Activated CD4-positive, alpha-beta T cell treated with anti-CD3 and anti-CD28 coated beads, Interleukin-2, amount 10 ng/mL, durations not matched to agents 7 days and 5 days (primary cell): ENCODE measurements around the gene TRIM7. TPM values are rescaled to one million over a fixed set of nuclear protein-coding genes. Genes with fewer than 3 reads are reported as not detected.

Experiments
- CTCF ChIA-PET: fragments of 350-600 bp; sonication (Branson Sonifier 250); formaldehyde crosslinking; loops from one replicate; lab custom pipeline; 2021; ENCODE audit warnings: antibody characterized with exemption; lab: Charles Lee
- POLR2A ChIA-PET: fragments of 350-600 bp; sonication (Branson Sonifier 250); formaldehyde crosslinking; loops from one replicate; lab custom pipeline; 2021; ENCODE audit warnings: antibody characterized with exemption; lab: Charles Lee
- DNase-seq: peaks from one replicate; pipeline ENCODE4 v3.0.0-alpha.2; 2020
- H3K27ac Mint-ChIP-seq: one replicate; pipeline ENCODE4 v1.8.0; 2021; ENCODE audit warnings: mild to moderate bottlenecking, moderate library complexity, mixed read lengths
- H3K27me3 Mint-ChIP-seq: one replicate; pipeline ENCODE4 v1.8.0; 2021; ENCODE audit warnings: mixed read lengths
- H3K36me3 Mint-ChIP-seq: one replicate; pipeline ENCODE4 v1.8.0; 2021; ENCODE audit warnings: low read depth, mixed read lengths
- H3K4me1 Mint-ChIP-seq: one replicate; pipeline ENCODE4 v1.8.0; 2021; ENCODE audit warnings: mixed read lengths
- H3K4me3 Mint-ChIP-seq: one replicate; pipeline ENCODE4 v1.8.0; 2021; ENCODE audit warnings: mild to moderate bottlenecking, moderate library complexity, mixed read lengths
- H3K9me3 Mint-ChIP-seq: one replicate; pipeline ENCODE4 v1.8.0; 2021; ENCODE audit warnings: mixed read lengths
- total RNA-seq, 2 experiments: library from RNA; stranded (reverse); gene quantifications; one replicate each; pipeline ENCODE4 v1.2.3, GENCODE V29; 2021

Gene TRIM7
- total RNA-seq = under 1 TPM; 0.29 to 0.84 TPM

- H3K4me3 Mint-ChIP-seq = peak within 1 kb of the TSS; percentile 75
- CTCF ChIA-PET = interaction anchor here (1.0 to 8.7 kb wide), 6 partner anchors 10 to 34 kb away, joined by 3 to 90 read pairs (median 10); no protein-coding TSS in a partner anchor
- no peak for DNase-seq
- H3K27ac Mint-ChIP-seq = peak within 1 kb of the TSS; percentile 79
- H3K36me3 Mint-ChIP-seq = no peaks in the 10 kb centered on the region
- peaks cover 34% of the 10 kb centered on the region for H3K4me1 Mint-ChIP-seq
- H3K9me3 Mint-ChIP-seq = no peaks in the 10 kb centered on the region
- peaks cover 48% of the 10 kb centered on the region for H3K27me3 Mint-ChIP-seq
- POLR2A ChIA-PET = no interaction called here
These were observed at the start of gene TRIM7 for GRCh38 chr5:181204826-181205760. Gene TRIM7 (minus strand): TSS chr5:181205196. CDS start chr5:181205110, 86 bp downstream.

GRCh38 chr5:181248277-181248676 is 43.3 kb upstream of the TRIM7 start:
- no peaks in the 10 kb centered on the region for H3K27me3 Mint-ChIP-seq
- peaks cover 72% of the 10 kb centered on the region for H3K4me1 Mint-ChIP-seq

GRCh38 chr5:181246276-181247049 is 41.5 kb upstream of the TRIM7 start:
- Mint-ChIP-seq H3K4me1 (peaks cover 70% of the 10 kb centered on the region), H3K9me3 (no peaks in the 10 kb centered on the region), H3K4me3 (peak overlapping the region; percentile 98), H3K36me3 (peaks cover 47% of the 10 kb centered on the region), H3K27me3 (no peaks in the 10 kb centered on the region), H3K27ac (peak overlapping the region; percentile 94)
- POLR2A ChIA-PET = no interaction called here
- CTCF ChIA-PET = interaction anchor here (1.1 to 1.4 kb wide), 3 partner anchors 14 to 24 kb away, joined by 3 to 4 read pairs (median 3); partner anchors contain the start of gene TRIM52
- peak; percentile 75 for DNase-seq

More at GRCh38 chr5:181248277-181248676, 43.3 kb upstream of the TRIM7 start:
- Mint-ChIP-seq H3K9me3 (no peaks in the 10 kb centered on the region), H3K36me3 (peaks cover 32% of the 10 kb centered on the region), H3K4me3 (peak overlapping the region; percentile 98), H3K27ac (peak overlapping the region; percentile 94)
- CTCF ChIA-PET = interaction anchor here (0.9 kb wide), 1 partner anchor 64 kb away, joined by 3 read pairs; no protein-coding TSS in a partner anchor
- no peak for DNase-seq
- POLR2A ChIA-PET = no interaction called here

GRCh38 chr5:181245427-181246275 is 40.7 kb upstream of the TRIM7 start:
- POLR2A ChIA-PET = no interaction called here
- CTCF ChIA-PET = interaction anchor here (0.7 to 1.2 kb wide), 3 partner anchors 9 to 15 kb away, joined by 3 to 6 read pairs (median 3); partner anchors contain the start of gene TRIM52
- no peaks in the 10 kb centered on the region for H3K9me3 Mint-ChIP-seq
- no peak for DNase-seq
- H3K36me3 Mint-ChIP-seq = peaks cover 54% of the 10 kb centered on the region
- peaks cover 72% of the 10 kb centered on the region for H3K4me1 Mint-ChIP-seq
- no peaks in the 10 kb centered on the region for H3K27me3 Mint-ChIP-seq
- H3K4me3 Mint-ChIP-seq = peak overlapping the region; percentile 98
- H3K27ac Mint-ChIP-seq = peak overlapping the region; percentile 94

GRCh38 chr5:181243564-181244343 is 38.8 kb upstream of the TRIM7 start, which contains the start of gene RACK1:
Gene RACK1 (minus strand): TSS chr5:181243906. CDS start chr5:181243800, 106 bp downstream.
- no peaks in the 10 kb centered on the region for H3K27me3 Mint-ChIP-seq
- H3K9me3 Mint-ChIP-seq = no peaks in the 10 kb centered on the region
- H3K36me3 Mint-ChIP-seq = peaks cover 63% of the 10 kb centered on the region
- peak within 1 kb of the TSS; percentile 98 for H3K27ac Mint-ChIP-seq
- H3K4me3 Mint-ChIP-seq = peak within 1 kb of the TSS; percentile 98
- ChIA-PET POLR2A (interaction anchor here (0.7 to 1.0 kb wide), 2 partner anchors 11 to 20 kb away, joined by 3 to 4 read pairs; partner anchors contain the start of gene TRIM41), CTCF (interaction anchor here (1.0 to 1.7 kb wide), 6 partner anchors 8 to 59 kb away, joined by 3 to 8 read pairs (median 4); partner anchors contain the start of gene TRIM41)
- DNase-seq = peak; percentile 93
- H3K4me1 Mint-ChIP-seq = peaks cover 65% of the 10 kb centered on the region

GRCh38 chr5:181243018-181243563 is 38.1 kb upstream of the TRIM7 start:
- Mint-ChIP-seq H3K9me3 (no peaks in the 10 kb centered on the region), H3K27me3 (no peaks in the 10 kb centered on the region), H3K4me1 (peaks cover 63% of the 10 kb centered on the region), H3K27ac (peak overlapping the region; percentile 98), H3K4me3 (peak overlapping the region; percentile 98), H3K36me3 (peaks cover 66% of the 10 kb centered on the region)
- CTCF ChIA-PET = interaction anchor here (1.1 to 1.7 kb wide), 2 partner anchors 9 kb away, joined by 3 to 6 read pairs; no protein-coding TSS in a partner anchor
- POLR2A ChIA-PET = no interaction called here
- no peak for DNase-seq

GRCh38 chr5:181242031-181242451 is 37.0 kb upstream of the TRIM7 start:
- DNase-seq = no peak
- no peaks in the 10 kb centered on the region for H3K27me3 Mint-ChIP-seq
- peak overlapping the region; percentile 98 for H3K4me3 Mint-ChIP-seq
- ChIA-PET CTCF (interaction anchor here (1.6 to 3.5 kb wide), 2 partner anchors 12 to 15 kb away, joined by 4 to 10 read pairs; no protein-coding TSS in a partner anchor), POLR2A (no interaction called here)
- H3K27ac Mint-ChIP-seq = peak overlapping the region; percentile 98
- peaks cover 69% of the 10 kb centered on the region for H3K36me3 Mint-ChIP-seq
- H3K9me3 Mint-ChIP-seq = no peaks in the 10 kb centered on the region
- peaks cover 62% of the 10 kb centered on the region for H3K4me1 Mint-ChIP-seq

GRCh38 chr5:181241393-181241975 is 36.5 kb upstream of the TRIM7 start:
- H3K27ac Mint-ChIP-seq = peak overlapping the region; percentile 98
- ChIA-PET POLR2A (no interaction called here), CTCF (interaction anchor here (0.6 to 3.5 kb wide), 5 partner anchors 9 to 18 kb away, joined by 3 to 10 read pairs (median 4); no protein-coding TSS in a partner anchor)
- peaks cover 75% of the 10 kb centered on the region for H3K36me3 Mint-ChIP-seq
- H3K4me3 Mint-ChIP-seq = peak overlapping the region; percentile 98
- H3K27me3 Mint-ChIP-seq = no peaks in the 10 kb centered on the region
- no peaks in the 10 kb centered on the region for H3K9me3 Mint-ChIP-seq
- DNase-seq = peak; percentile 58
- peaks cover 62% of the 10 kb centered on the region for H3K4me1 Mint-ChIP-seq

- no peak for DNase-seq
- CTCF ChIA-PET = interaction anchor here (0.7 to 3.5 kb wide), 2 partner anchors 9 to 35 kb away, joined by 3 to 10 read pairs; partner anchors contain the start of gene TRIM7
- Mint-ChIP-seq H3K27ac (no peak overlapping the region), H3K4me3 (no peak overlapping the region), H3K36me3 (peaks cover 87% of the 10 kb centered on the region), H3K4me1 (peaks cover 44% of the 10 kb centered on the region), H3K9me3 (no peaks in the 10 kb centered on the region), H3K27me3 (no peaks in the 10 kb centered on the region)
- POLR2A ChIA-PET = no interaction called here
These were observed 34.2 kb upstream of the TRIM7 start for GRCh38 chr5:181239062-181239663.

GRCh38 chr5:181237729-181238385 is 32.9 kb upstream of the TRIM7 start:
- H3K27ac Mint-ChIP-seq = peak overlapping the region; percentile 36
- peaks cover 85% of the 10 kb centered on the region for H3K36me3 Mint-ChIP-seq
- H3K27me3 Mint-ChIP-seq = no peaks in the 10 kb centered on the region
- no peak for DNase-seq
- peaks cover 41% of the 10 kb centered on the region for H3K4me1 Mint-ChIP-seq
- ChIA-PET CTCF (no interaction called here), POLR2A (no interaction called here)
- H3K9me3 Mint-ChIP-seq = no peaks in the 10 kb centered on the region
- H3K4me3 Mint-ChIP-seq = peak overlapping the region; percentile 22
